ENCODE data around the gene RNPEP.
"Not testable (repeated sequence)": the region's sequence is repeated elsewhere in the genome, so short reads cannot be mapped to it uniquely, and the experiment has no call there.

The RNPEP gene, protein sequence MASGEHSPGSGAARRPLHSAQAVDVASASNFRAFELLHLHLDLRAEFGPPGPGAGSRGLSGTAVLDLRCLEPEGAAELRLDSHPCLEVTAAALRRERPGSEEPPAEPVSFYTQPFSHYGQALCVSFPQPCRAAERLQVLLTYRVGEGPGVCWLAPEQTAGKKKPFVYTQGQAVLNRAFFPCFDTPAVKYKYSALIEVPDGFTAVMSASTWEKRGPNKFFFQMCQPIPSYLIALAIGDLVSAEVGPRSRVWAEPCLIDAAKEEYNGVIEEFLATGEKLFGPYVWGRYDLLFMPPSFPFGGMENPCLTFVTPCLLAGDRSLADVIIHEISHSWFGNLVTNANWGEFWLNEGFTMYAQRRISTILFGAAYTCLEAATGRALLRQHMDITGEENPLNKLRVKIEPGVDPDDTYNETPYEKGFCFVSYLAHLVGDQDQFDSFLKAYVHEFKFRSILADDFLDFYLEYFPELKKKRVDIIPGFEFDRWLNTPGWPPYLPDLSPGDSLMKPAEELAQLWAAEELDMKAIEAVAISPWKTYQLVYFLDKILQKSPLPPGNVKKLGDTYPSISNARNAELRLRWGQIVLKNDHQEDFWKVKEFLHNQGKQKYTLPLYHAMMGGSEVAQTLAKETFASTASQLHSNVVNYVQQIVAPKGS

GRCh38 chr1:201982623-201983379, at the start of gene RNPEP:
Gene RNPEP (plus strand): TSS chr1:201982648. CDS start chr1:201982667, 19 bp downstream.
- DNase-seq (ENCODE audit: low spot score) = peak; percentile 77

GRCh38 chr1:201933840-201934430, 48.5 kb upstream of the RNPEP start:
- no peak for DNase-seq (ENCODE audit: low spot score)

DNA sequence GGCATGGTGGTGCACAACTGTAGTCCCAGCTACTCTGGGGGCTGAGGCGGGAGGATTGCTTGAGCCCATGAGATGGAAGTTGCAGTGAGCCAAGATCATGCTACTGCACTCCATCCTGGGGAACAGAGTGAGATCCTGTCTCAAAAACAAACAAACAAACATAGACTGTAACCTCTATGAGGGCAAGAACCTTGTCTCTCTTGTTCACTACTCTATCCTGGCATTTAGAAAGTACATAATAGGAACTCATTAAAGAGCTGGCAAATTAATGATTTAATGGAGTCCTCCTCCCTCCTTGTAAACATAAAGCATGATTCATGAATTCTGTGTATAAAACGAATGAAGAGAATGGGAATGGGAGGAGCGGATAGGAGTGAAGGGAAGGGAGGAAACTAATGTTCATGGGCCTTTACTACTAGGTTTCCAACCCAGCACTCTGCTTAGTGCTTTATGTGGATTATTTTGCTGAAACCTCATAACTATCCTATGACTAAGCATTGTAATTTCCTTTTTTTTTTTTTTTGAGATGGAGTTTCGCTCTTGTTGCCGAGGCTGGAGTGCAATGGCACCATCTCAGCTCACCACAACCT, 44.7 kb upstream of the RNPEP start:
- DNase-seq (ENCODE audit: low spot score) = no peak

GRCh38 chr1:201938440-201939035, 43.9 kb upstream of the RNPEP start:
- DNase-seq (ENCODE audit: low spot score) = no peak

GRCh38 chr1:201939148-201939547, 43.3 kb upstream of the RNPEP start:
- no peak for DNase-seq (ENCODE audit: low spot score)

DNA sequence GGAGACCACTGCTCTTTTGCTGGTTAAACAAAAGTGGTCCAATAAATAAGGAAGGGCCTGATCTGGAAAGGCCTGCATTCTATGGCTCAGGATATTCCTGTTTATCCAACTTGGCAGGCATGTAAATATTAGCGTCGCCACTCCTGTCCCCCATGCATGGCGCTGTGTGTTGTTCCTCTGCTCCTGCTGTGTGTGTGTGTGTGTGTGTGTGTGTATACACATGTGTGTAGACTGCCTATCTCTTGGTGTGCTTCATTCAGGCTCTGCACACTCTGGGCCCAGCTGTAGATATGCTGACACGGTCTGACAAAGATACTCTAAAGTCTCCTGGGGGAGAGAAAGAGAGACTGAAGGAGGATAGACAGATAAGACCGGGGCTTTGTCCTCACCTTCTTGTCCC, 42.9 kb upstream of the RNPEP start:
- no peak for DNase-seq (ENCODE audit: low spot score)

GRCh38 chr1:201940316-201940715, 42.1 kb upstream of the RNPEP start:
- not testable (repeated sequence) for DNase-seq (ENCODE audit: low spot score)

DNA sequence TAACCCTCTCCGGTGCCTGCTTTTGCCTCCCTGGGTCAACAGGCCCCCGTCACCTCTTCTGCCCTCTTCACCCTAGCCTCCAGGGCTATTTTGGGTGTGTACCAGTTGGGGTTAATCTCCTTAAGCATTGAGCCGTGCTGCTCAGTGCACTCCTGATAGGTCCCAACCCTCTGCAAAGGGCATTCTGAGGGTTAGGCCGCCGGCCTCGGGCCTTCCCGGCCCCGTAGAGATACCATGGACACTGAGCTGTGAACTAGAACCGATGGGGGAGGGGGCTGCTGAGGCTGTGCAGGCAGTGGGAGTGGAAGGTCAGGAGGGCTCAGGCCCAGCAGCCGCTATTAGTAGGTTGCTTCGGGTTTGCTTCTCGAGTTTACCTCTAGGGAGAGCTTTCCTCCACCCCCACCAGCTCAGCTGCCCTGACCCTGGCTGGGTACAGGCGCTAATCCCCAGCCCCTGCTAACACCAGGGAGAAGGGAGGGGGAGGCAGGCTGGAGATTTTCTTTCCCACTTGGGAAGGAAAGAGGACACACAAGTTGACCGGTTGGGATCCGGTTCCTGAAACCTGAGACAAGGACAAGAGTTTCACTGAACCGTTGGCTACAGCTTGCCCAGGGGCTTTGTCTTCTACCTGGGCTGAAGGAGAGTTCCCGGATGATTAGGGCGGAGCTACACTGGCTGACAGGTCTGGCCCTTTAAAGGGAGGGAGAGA, 40.9 kb upstream of the RNPEP start:
- no peak for DNase-seq (ENCODE audit: low spot score)

DNA sequence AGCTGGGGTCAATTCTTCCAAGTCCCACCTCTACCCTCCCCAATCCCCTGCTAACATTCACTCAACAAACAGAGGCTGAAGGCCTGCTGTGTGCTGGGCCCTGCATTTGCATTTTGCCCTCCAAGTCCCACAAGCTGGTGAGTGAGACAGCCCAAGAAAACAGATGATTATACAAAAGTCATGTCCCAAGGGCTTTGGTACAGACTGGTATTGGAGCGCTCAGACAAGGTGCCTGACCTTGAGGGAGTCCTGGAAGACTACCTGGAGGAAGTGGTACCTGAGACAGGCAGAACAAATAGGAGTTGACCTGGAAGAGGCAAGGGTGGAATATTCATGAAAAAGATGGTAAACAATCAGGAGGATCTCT, 40.3 kb upstream of the RNPEP start:
- no peak for DNase-seq (ENCODE audit: low spot score)

- DNase-seq (ENCODE audit: low spot score) = no peak
These were observed 38.4 kb upstream of the RNPEP start for GRCh38 chr1:201944002-201944401.

- no peak for DNase-seq (ENCODE audit: low spot score)
These were observed 37.8 kb upstream of the RNPEP start for GRCh38 chr1:201944639-201945038.

DNA sequence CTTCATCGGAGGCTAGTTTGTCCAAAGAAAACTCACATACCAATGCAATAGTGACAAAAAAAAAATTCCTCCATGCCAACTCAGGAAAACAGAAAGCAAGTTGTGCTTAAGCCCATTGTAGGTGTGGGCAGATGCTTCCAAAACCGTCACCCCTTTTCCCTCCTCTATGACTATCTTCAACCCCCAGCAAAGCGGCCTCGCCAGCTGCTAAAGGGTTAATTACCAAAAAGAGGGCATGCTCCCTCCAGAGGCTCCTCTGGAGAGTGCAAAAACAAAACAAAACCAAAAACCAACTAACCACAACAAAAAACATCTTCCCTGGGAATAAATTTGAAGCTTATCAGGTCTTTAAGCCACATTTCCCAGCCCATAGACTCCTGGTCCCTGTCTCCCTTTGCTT, 37.3 kb upstream of the RNPEP start:
- DNase-seq (ENCODE audit: low spot score) = no peak

- DNase-seq (ENCODE audit: low spot score) = no peak
These were observed 36.6 kb upstream of the RNPEP start for GRCh38 chr1:201945863-201946223.

DNA sequence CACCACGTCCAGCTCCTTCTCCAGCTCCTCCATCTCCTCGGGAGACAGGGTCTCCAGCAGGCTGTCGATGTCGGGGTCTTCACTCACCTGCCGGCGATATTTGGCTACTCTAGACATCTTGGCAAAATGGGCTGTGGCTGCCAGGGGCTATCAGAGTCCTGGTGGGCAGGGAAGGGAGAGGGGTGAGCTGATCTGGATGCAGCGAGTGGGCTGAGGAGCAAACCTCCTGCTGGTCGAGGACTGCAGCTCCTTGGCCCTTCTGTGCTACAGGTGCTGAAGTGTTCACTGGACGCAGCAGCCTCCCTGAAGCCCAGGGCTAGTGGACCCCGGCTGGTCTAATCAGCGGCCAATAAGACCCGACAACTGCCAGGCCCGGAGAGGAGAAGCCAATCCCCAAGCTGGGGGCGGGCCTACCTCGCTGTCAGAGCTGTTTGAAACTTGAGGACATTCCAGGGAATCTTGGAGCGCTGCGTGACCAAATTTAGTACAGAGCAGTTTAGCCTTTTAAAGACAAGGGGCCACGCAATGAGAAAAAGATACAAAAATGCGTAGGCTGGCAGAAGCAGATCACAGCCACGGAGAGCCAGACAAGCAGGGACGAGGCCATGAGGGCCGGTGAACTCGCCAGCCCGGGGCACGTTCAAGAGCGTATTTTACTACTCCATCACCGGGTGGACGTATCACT, 36.1 kb upstream of the RNPEP start, which contains the start of gene LMOD1:
TSS of gene LMOD1 (minus strand) at position 325 of the 685 bp plus-strand sequence. CDS start at position 117, 208 bp downstream.
- DNase-seq (ENCODE audit: low spot score) = peak; percentile 68

- DNase-seq (ENCODE audit: low spot score) = no peak
These were observed 34.8 kb upstream of the RNPEP start for GRCh38 chr1:201947697-201948008.

- no peak for DNase-seq (ENCODE audit: low spot score)
These were observed 33.0 kb upstream of the RNPEP start for GRCh38 chr1:201949491-201949890.

DNA sequence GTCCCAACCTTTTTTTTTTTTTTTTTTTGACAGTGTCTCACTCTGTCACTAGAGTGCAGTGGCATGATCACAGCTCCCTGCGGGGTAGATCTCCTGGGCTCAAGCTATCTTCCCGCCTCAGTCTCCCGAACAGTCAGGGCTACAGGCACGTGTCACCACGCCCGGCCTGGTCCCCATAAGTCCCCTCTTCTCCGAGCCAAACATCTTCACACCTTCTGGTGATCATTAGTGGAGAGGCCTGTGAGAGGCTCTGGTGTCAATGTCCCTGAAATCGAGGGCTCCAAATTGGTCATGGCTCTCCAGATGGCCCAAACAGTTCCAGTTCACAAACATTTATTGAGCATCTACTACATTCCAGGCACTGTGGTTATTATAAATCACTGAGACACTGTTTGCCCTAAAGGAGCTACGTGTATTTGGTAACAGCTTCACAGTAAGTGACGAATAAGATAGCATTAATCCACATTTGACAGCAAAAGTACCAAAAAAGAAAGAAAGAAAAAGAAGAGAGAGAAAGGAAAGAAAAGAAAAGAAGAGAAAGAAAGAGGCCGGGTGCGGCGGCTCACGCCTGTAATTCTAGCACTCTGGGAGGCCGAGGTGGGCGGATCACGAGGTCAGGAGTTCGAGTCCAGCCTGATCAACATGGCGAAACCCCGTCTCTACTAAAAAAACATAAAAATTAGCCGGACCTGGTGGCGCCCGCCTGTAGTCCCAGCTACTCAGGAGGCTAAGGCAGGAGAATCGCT, 28.0 kb upstream of the RNPEP start:
- no peak for DNase-seq (ENCODE audit: low spot score)

GRCh38 chr1:201955009-201955728, 27.3 kb upstream of the RNPEP start, which contains the start of gene TIMM17A:
Gene TIMM17A (plus strand): TSS chr1:201955503. CDS start chr1:201955527, 24 bp downstream.
- DNase-seq (ENCODE audit: low spot score) = peak; percentile 91

- peak; percentile 22 for DNase-seq (ENCODE audit: low spot score)
These were observed 26.7 kb upstream of the RNPEP start for GRCh38 chr1:201955729-201956143.

All from HuH-7 (cell line).